GDM1 (cell line): ENCODE measurements around the gene R3HDM1.
A peak's percentile ranks its signal among the peaks of the same experiment; 100 is the strongest.
"Not testable (repeated sequence)": the region's sequence is repeated elsewhere in the genome, so short reads cannot be mapped to it uniquely, and the experiment has no call there.

ENCODE experiments used
- DNase-seq: peaks from one replicate; lab custom pipeline; 2025; lab: John Stamatoyannopoulos, UW

Gene R3HDM1

GRCh38 chr2:135531231-135532197 is at the start of gene R3HDM1:
TSS of gene R3HDM1 (plus strand) at chr2:135531484. CDS start at chr2:135604846, 73,362 bp downstream.
- peak; percentile 99 for DNase-seq

GRCh38 chr2:135485441-135485840 is 45.8 kb upstream of the R3HDM1 start:
- no peak for DNase-seq

GRCh38 chr2:135490376-135490775 is 40.9 kb upstream of the R3HDM1 start:
- DNase-seq = no peak

- DNase-seq = no peak
These were observed 36.8 kb upstream of the R3HDM1 start for GRCh38 chr2:135494503-135494902.

GRCh38 chr2:135494917-135495316 is 36.4 kb upstream of the R3HDM1 start:
- no peak for DNase-seq

GRCh38 chr2:135498588-135498987 is 32.7 kb upstream of the R3HDM1 start:
- DNase-seq = not testable (repeated sequence)

- DNase-seq = no peak
These were observed 26.5 kb upstream of the R3HDM1 start for GRCh38 chr2:135504811-135505210.

- no peak for DNase-seq
These were observed 20.7 kb upstream of the R3HDM1 start for GRCh38 chr2:135510577-135510976.

- no peak for DNase-seq
These were observed 19.2 kb upstream of the R3HDM1 start for GRCh38 chr2:135512099-135512498.

GRCh38 chr2:135525786-135526185 is 5.5 kb upstream of the R3HDM1 start:
- no peak for DNase-seq

GRCh38 chr2:135528006-135528405 is 3.3 kb upstream of the R3HDM1 start:
- no peak for DNase-seq

GRCh38 chr2:135530313-135531230 is 712 bp upstream of the R3HDM1 start, which contains the start of gene ZRANB3:
TSS of gene ZRANB3 (minus strand) at chr2:135531218.
- peak; percentile 93 for DNase-seq

GRCh38 chr2:135532581-135532980 is 1.3 kb downstream of the R3HDM1 start:
- no peak for DNase-seq

GRCh38 chr2:135533545-135533944 is 2.3 kb downstream of the R3HDM1 start:
- not testable (repeated sequence) for DNase-seq

- DNase-seq = no peak
These were observed 15.2 kb downstream of the R3HDM1 start for GRCh38 chr2:135546436-135546835.

- DNase-seq = no peak
These were observed 16.0 kb downstream of the R3HDM1 start for GRCh38 chr2:135547311-135547710.

- DNase-seq = no peak
These were observed 20.1 kb downstream of the R3HDM1 start for GRCh38 chr2:135551356-135551755.

- DNase-seq = no peak
These were observed 21.6 kb downstream of the R3HDM1 start for GRCh38 chr2:135552887-135553286.

- no peak for DNase-seq
These were observed 24.0 kb downstream of the R3HDM1 start for GRCh38 chr2:135555311-135555710.

- no peak for DNase-seq
These were observed 26.2 kb downstream of the R3HDM1 start for GRCh38 chr2:135557530-135557929.

GRCh38 chr2:135561925-135562324 is 30.6 kb downstream of the R3HDM1 start:
- no peak for DNase-seq

GRCh38 chr2:135563793-135564192 is 32.5 kb downstream of the R3HDM1 start:
- no peak for DNase-seq
